HL-60 (cell line): Measurements from ENCODE around the gene ARL8A.

Experiments used
- DNase-seq, 2 experiments: peaks; one replicate each; pipeline ENCODE4 v3.0.0-alpha.2; 2010 to 2020; ENCODE audit warnings: low read depth in 1 of 2, low spot score in 1 of 2
- H3K27ac ChIP-seq: fragments of 250-450 bp; sonication (Bioruptor Pico); replicated peaks from 2 replicates; pipeline ENCODE4 v1.5.1; 2020; ENCODE audit warnings: mild to moderate bottlenecking, moderate library complexity
- H3K27me3 ChIP-seq: fragments of 250-450 bp; sonication (Bioruptor Pico); 2 replicates; pipeline ENCODE4 v1.5.1; 2021; ENCODE audit warnings: mild to moderate bottlenecking, moderate library complexity; ENCODE audit not compliant: insufficient read depth, poor library complexity, severe bottlenecking
- H3K4me3 ChIP-seq: replicated peaks from 2 replicates; pipeline ENCODE4 v1.5.1; 2011; ENCODE audit warnings: mild to moderate bottlenecking, control low read depth, low read length; ENCODE audit not compliant: insufficient read depth
- GABPA ChIP-seq: IDR thresholded peaks from 2 replicates; pipeline ENCODE4 v1.6.1; 2012; ENCODE audit warnings: low read depth
- POLR2AphosphoS5 ChIP-seq: IDR thresholded peaks from 2 replicates; pipeline ENCODE4 v1.6.1; 2012; ENCODE audit warnings: low read depth
- SPI1 ChIP-seq: IDR thresholded peaks from 2 replicates; pipeline ENCODE4 v1.6.1; 2012; ENCODE audit warnings: low read depth, mild to moderate bottlenecking, borderline replicate concordance
- TF ChIP-seq, protein P1 (sequence below): IDR thresholded peaks from 2 replicates; pipeline ENCODE4 v1.6.1; 2012; ENCODE audit warnings: low read depth; ENCODE audit not compliant: insufficient replicate concordance
- TF ChIP-seq, protein P2 (sequence below): IDR thresholded peaks from one replicate; pipeline ENCODE4 v1.5.1; 2011; ENCODE audit warnings: low read length, control low read depth, inconsistent platforms; ENCODE audit not compliant: insufficient read depth

ARL8A gene

DNA sequence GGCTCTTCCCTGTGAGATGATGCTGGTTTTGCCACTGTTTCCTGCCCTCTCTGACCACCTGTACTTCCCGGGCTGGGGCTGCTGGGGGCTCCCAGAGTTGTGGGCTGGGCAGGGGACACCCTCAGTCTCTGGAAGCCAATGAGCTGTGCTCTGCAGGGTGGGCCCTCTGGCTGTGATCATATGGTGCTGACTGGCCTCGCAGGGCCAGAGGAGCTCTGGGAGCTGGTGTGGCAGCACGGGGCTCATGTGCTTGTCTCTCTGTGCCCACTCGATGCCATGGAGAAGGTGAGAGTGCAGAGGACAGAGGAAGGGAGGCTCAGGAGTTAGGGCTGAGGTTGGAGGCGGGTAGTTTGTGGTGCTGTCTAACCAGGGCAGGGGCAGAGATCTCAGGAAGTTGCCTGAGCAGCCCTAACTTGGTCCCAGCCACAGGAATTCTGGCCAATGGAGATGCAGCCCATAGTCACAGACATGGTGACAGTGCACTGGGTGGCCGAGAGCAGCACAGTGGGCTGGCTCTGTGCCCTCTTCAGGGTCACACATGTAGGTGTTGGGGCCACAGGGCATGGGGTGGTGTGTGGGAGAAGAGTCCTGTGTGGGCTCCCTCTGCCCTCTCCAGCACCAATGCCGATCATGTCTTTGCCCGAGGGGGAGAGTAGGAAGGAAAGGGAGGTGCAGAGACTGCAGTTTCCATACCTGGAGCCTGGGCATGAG, 43.3 kb upstream of the ARL8A start:
- TF ChIP-seq GABPA (no peak), POLR2AphosphoS5 (no peak), SPI1 (no peak)
- TF ChIP-seq, protein P1, sequence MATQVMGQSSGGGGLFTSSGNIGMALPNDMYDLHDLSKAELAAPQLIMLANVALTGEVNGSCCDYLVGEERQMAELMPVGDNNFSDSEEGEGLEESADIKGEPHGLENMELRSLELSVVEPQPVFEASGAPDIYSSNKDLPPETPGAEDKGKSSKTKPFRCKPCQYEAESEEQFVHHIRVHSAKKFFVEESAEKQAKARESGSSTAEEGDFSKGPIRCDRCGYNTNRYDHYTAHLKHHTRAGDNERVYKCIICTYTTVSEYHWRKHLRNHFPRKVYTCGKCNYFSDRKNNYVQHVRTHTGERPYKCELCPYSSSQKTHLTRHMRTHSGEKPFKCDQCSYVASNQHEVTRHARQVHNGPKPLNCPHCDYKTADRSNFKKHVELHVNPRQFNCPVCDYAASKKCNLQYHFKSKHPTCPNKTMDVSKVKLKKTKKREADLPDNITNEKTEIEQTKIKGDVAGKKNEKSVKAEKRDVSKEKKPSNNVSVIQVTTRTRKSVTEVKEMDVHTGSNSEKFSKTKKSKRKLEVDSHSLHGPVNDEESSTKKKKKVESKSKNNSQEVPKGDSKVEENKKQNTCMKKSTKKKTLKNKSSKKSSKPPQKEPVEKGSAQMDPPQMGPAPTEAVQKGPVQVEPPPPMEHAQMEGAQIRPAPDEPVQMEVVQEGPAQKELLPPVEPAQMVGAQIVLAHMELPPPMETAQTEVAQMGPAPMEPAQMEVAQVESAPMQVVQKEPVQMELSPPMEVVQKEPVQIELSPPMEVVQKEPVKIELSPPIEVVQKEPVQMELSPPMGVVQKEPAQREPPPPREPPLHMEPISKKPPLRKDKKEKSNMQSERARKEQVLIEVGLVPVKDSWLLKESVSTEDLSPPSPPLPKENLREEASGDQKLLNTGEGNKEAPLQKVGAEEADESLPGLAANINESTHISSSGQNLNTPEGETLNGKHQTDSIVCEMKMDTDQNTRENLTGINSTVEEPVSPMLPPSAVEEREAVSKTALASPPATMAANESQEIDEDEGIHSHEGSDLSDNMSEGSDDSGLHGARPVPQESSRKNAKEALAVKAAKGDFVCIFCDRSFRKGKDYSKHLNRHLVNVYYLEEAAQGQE, result no peak
- TF ChIP-seq, protein P2, sequence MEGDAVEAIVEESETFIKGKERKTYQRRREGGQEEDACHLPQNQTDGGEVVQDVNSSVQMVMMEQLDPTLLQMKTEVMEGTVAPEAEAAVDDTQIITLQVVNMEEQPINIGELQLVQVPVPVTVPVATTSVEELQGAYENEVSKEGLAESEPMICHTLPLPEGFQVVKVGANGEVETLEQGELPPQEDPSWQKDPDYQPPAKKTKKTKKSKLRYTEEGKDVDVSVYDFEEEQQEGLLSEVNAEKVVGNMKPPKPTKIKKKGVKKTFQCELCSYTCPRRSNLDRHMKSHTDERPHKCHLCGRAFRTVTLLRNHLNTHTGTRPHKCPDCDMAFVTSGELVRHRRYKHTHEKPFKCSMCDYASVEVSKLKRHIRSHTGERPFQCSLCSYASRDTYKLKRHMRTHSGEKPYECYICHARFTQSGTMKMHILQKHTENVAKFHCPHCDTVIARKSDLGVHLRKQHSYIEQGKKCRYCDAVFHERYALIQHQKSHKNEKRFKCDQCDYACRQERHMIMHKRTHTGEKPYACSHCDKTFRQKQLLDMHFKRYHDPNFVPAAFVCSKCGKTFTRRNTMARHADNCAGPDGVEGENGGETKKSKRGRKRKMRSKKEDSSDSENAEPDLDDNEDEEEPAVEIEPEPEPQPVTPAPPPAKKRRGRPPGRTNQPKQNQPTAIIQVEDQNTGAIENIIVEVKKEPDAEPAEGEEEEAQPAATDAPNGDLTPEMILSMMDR, result no peak
- H3K27ac ChIP-seq, result no peak overlapping the region
- peaks cover under 1% of the 10 kb centered on the region for H3K27me3 ChIP-seq
- no peak overlapping the region for H3K4me3 ChIP-seq
- no peak for DNase-seq

DNA sequence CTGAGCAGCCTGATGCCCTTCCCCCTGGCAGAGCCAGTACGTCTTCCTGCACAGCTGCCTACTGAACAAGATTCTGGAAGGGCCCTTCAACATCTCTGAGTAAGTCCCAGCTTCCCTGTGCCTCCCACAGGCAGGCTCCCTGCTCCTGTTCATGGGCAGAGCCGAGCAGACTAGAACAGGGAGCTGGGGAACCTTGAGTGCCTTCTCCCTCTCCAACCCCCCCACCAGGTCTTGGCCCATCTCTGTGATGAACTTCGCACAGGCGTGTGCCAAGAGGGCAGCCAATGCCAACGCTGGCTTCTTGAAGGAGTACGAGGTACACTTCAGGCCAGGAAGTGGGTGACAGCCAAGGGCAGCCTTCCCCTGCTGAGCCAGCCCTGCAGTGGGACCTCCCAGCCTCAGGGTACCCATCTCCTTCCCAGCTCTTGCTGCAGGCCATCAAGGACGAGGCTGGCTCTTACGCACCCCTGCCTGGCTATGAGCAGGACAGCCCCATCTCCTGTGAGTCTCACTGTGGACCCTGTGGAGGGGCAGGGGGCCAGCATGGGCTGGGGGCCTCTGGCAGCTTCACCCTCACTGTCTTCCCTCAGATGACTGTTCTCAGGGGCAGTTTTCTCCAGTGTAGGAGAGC, 42.6 kb upstream of the ARL8A start:
- DNase-seq, result no peak

DNA sequence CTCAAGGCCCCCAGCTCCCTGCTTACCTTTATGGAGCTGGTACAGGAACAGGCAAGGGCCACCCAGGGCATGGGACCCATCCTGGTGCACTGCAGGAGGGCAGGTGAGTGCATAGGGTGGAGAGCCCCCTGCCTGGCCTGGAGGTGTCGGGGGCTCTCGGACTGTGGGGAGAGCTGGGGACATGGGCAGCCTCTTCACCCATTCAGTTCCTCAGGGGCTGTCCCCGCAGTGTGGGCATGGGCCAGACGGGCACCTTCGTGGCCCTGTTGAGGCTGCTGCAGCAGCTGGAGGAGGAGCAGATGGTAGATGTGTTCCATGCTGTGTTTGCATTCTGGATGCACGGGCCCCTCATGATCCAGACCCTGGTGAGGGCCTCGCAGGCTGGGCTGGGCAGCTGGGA, 41.8 kb upstream of the ARL8A start:
- Histone ChIP-seq H3K27ac (no peak overlapping the region), H3K4me3 (no peak overlapping the region), H3K27me3 (no peaks in the 10 kb centered on the region)
- no peak for DNase-seq
- TF ChIP-seq, protein P2, result no peak
- TF ChIP-seq GABPA (no peak), POLR2AphosphoS5 (no peak)

More for the DNA sequence above, 42.6 kb upstream of the ARL8A start:
- no peak overlapping the region for H3K27ac ChIP-seq
- TF ChIP-seq GABPA, result no peak
- no peak for TF ChIP-seq SPI1
- TF ChIP-seq, protein P1, result no peak
- TF ChIP-seq POLR2AphosphoS5, result no peak
- TF ChIP-seq, protein P2, result no peak
- no peaks in the 10 kb centered on the region for H3K27me3 ChIP-seq
- H3K4me3 ChIP-seq, result no peak overlapping the region
